ENCODE measurements around the gene EYA2. TPM values are rescaled to one million over a fixed set of nuclear protein-coding genes. Genes with fewer than 3 reads are reported as not detected.
"Not testable (repeated sequence)": the region's sequence is repeated elsewhere in the genome, so short reads cannot be mapped to it uniquely, and the experiment has no call there.

EYA2 gene
- total RNA-seq, 1 donor from 2014 or later: 1.6 TPM

GRCh38 chr20:46894971-46895905 lies 595 bp downstream of the EYA2 start:
- peak; percentile 65 for ATAC-seq
- DNase-seq (ENCODE audit: low spot score): peak; percentile 49

DNA sequence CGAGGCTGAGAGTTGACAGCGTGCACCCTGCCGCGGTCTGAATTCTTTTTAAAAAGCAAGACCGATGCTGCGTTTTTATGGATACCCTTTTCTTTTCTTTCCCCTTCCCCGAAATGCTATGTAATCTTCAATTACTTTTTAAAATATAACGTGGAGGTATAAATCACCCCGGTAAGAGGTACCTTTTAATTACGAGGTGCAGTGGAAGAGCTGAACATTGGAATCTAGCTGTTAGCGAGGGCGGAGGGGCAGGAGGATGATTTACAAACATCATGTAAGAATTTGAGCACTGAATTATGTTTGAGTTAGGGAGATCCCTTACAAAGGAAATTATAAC lies 1.2 kb downstream of the EYA2 start:
- no peak for ATAC-seq
- DNase-seq (ENCODE audit: low spot score): no peak

- no peak for ATAC-seq
These were observed 2.8 kb downstream of the EYA2 start for GRCh38 chr20:46897328-46897880.

GRCh38 chr20:46898423-46898822 lies 3.8 kb downstream of the EYA2 start:
- DNase-seq (ENCODE audit: low spot score) (no peak), ATAC-seq (no peak)

More at GRCh38 chr20:46897328-46897880, 2.8 kb downstream of the EYA2 start:
- DNase-seq (ENCODE audit: low spot score): no peak

- DNase-seq (ENCODE audit: low spot score) (no peak), ATAC-seq (no peak)
These were observed 5.0 kb downstream of the EYA2 start for GRCh38 chr20:46899621-46900020.

- ATAC-seq (no peak), DNase-seq (ENCODE audit: low spot score) (no peak)
These were observed 5.4 kb downstream of the EYA2 start for GRCh38 chr20:46900086-46900485.

DNA sequence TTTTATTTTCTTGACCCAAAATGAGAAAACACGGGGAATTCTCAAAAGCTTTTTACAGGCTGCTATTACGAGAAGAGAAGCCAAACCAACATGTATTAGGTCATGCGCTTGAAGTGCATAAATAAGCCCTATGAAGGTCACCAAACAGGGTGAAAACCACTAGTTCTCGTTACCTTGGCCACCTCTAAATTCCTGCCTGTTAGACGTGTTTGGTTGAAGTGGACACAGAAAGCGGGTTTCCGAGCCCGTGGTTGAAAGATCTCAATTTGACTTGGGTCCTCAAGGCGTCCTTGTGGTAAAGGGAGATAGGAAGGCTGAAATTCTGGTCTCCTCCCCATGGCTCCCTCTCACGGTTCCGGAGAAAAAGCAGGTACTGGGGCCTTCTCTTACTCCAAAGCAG lies 6.2 kb downstream of the EYA2 start:
- ATAC-seq (no peak), DNase-seq (ENCODE audit: low spot score) (no peak)

- DNase-seq (ENCODE audit: low spot score) (no peak), ATAC-seq (no peak)
These were observed 7.0 kb downstream of the EYA2 start for GRCh38 chr20:46901638-46902037.

- no peak for ATAC-seq
- no peak for DNase-seq (ENCODE audit: low spot score)
These were observed 8.6 kb downstream of the EYA2 start for GRCh38 chr20:46903256-46903655.

DNA sequence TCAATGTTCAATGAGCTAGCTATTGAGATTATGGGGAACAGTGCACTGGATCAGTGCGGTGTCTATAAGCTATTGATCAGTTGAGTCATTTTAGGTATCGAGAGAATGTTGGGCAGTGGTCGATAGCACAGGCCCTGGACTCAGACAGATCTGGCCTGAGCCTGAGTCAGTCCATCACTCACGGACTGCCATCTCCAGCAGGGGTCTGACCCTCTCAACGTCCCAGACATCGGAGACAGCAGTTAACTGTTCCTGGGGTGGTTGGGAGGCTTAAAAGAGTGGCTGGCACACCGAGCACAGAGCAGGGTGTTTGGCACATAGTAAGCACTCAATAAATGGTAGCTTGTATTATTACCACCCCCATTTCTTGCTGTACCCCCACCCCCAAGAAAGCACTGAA lies 9.3 kb downstream of the EYA2 start:
- ATAC-seq (no peak), DNase-seq (ENCODE audit: low spot score) (no peak)

- no peak for ATAC-seq
These were observed 10.9 kb downstream of the EYA2 start for GRCh38 chr20:46905364-46906125.

GRCh38 chr20:46913329-46914044 lies 18.8 kb downstream of the EYA2 start:
- no peak for DNase-seq (ENCODE audit: low spot score)
- ATAC-seq: no peak

More at GRCh38 chr20:46905364-46906125, 10.9 kb downstream of the EYA2 start:
- no peak for DNase-seq (ENCODE audit: low spot score)

- DNase-seq (ENCODE audit: low spot score) (no peak), ATAC-seq (no peak)
These were observed 20.2 kb downstream of the EYA2 start for GRCh38 chr20:46914789-46915379.

- ATAC-seq (no peak), DNase-seq (ENCODE audit: low spot score) (no peak)
These were observed 21.1 kb downstream of the EYA2 start for GRCh38 chr20:46915575-46916257.

GRCh38 chr20:46916258-46916603 lies 21.6 kb downstream of the EYA2 start:
- DNase-seq (ENCODE audit: low spot score): no peak
- ATAC-seq: no peak

GRCh38 chr20:46917155-46917554 lies 22.5 kb downstream of the EYA2 start:
- ATAC-seq: no peak
- DNase-seq (ENCODE audit: low spot score): no peak

DNA sequence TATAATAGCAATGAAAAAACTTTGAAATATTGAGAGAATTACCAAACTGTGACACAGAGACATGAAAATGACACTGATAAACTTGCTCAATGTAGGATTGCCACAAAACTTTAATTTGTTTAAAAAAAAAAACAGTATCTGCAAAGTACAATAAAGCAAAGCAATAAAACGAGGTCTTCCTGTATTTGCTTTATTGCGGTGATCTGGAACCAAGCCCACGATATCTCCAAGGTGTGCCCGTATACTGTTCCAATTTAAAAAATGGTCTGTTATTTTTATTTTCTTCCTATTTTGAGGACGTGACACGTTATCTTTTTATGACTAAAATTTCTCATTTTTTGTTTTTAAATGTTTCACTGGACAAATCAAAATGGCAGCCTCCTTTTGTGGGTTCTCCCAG lies 25.5 kb downstream of the EYA2 start:
- no peak for ATAC-seq
- DNase-seq (ENCODE audit: low spot score): no peak

DNA sequence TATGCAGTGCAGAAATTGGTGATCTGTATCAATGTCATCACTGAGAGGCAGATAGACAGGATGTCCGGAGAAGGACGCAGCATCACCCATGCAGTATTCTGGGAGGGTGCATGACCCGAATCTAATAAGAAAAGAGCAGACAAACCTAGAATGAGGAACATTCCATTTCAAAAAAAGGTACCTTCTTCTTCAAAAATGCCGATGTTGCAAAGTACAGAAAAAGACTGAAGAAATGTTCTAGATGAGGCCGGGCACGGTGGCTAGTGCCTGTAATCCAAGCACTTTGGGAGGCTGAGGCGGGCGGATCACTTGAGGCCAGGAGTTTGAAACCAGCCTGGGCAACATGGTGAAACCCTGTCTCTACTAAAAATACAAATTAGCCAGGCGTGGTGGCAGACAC lies 28.2 kb downstream of the EYA2 start:
- not testable (repeated sequence) for ATAC-seq; DNase-seq (ENCODE audit: low spot score)

DNA sequence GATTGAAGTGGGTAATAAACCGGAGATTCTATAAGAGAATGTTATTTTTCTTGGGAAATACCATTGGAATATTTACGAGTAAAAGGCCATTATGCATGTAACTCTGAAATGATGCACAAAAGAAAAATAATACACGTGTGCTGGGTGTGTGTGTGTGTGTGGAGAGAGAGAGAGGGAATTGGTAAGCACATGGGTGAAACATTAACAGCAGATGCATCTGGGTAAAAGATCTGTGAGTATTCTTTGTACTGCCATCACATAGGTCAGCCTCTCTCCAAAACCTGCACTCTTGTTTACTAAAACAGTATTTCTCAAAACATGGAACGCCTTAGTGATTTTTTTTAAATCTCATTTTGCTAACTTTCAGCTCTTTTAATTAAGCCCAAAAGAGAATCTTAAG lies 28.9 kb downstream of the EYA2 start:
- ATAC-seq: peak; percentile 89
- DNase-seq (ENCODE audit: low spot score): no peak

DNA sequence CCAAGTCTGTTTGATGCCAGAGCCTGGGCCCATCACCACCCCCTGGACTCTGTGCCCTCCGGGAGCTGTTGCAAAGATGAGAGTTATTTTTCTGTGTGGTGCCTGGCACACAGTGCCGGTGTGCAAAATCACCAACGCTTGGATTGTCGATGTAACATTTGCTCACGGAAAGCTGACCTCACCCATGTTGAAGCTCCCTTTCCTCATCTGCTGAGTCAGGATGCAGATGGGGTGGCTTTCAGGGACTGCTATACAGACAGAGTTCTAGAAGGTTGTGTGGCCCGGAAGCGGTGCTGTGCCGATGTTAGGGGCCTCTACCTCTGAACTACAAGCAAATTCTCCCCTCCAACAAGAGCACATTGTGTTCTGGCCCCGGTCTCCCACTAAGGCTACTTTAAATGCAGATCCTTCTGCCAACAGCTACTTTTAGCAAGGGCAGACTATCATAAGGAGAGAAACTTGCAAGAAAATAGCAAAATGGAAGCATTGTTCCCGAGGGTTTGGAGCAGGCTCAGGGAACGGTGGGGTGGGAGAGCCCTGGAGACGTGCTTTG lies 34.0 kb downstream of the EYA2 start:
- ATAC-seq (peak; percentile 70), DNase-seq (ENCODE audit: low spot score) (peak; percentile 57)
